SK-N-MC (cell line): ENCODE results near the gene PPP6R3.
A peak's percentile ranks its signal among the peaks of the same experiment; 100 is the strongest.
"Not testable (repeated sequence)": the region's sequence is repeated elsewhere in the genome, so short reads cannot be mapped to it uniquely, and the experiment has no call there.

Source experiments
- DNase-seq: peaks from one replicate; pipeline ENCODE4 v3.0.0-alpha.2; 2011; ENCODE audit warnings: low read depth, low spot score
- H3K27ac ChIP-seq: fragments of 200-600 bp; sonication (generic); 2 replicates; pipeline ENCODE4 v1.5.1; 2016; ENCODE audit warnings: mixed run types
- H3K36me3 ChIP-seq: fragments of 200-600 bp; sonication (generic); 2 replicates; pipeline ENCODE4 v1.6.1; 2017; ENCODE audit warnings: antibody characterized with exemption, low read length, mixed read lengths; ENCODE audit not compliant: insufficient read depth
- H3K4me3 ChIP-seq: fragments of 200-600 bp; sonication (generic); 2 replicates; pipeline ENCODE4 v1.5.1; 2016
- H3K9ac ChIP-seq: fragments of 200-600 bp; sonication (generic); 2 replicates; pipeline ENCODE4 v1.8.0; 2017; ENCODE audit warnings: mixed run types, mixed read lengths; ENCODE audit not compliant: insufficient read length
- H3K9me3 ChIP-seq: fragments of 200-600 bp; sonication (generic); 2 replicates; pipeline ENCODE4 v1.6.1; 2017; ENCODE audit warnings: low read depth, mild to moderate bottlenecking, antibody characterized with exemption, low read length, moderate library complexity, mixed read lengths
- EZH2 ChIP-seq: fragments of 200-600 bp; sonication (generic); IDR thresholded peaks from one replicate; pipeline ENCODE4 v1.6.1; 2017; ENCODE audit warnings: antibody characterized with exemption
- FOXP2 ChIP-seq: optimal IDR thresholded peaks from 2 replicates; pipeline ENCODE3; 2011; ENCODE audit warnings: mild to moderate bottlenecking, moderate library complexity; ENCODE audit not compliant: insufficient read depth; ENCODE audit errors: extremely low read length, control extremely low read depth
- POLR2AphosphoS5 ChIP-seq: IDR thresholded peaks from 2 replicates; pipeline ENCODE4 v1.6.1; 2012; ENCODE audit warnings: mild to moderate bottlenecking, low read depth, low read length, borderline replicate concordance

Gene PPP6R3

GRCh38 chr11:68431984-68432645 lies 28.4 kb upstream of the PPP6R3 start:
- no peak overlapping the region for H3K27ac ChIP-seq
- no peak for TF ChIP-seq EZH2
- TF ChIP-seq FOXP2: no peak
- no peak for TF ChIP-seq POLR2AphosphoS5
- H3K9ac ChIP-seq: no peak overlapping the region
- H3K36me3 ChIP-seq: peaks cover 37% of the 10 kb centered on the region
- H3K4me3 ChIP-seq: no peak overlapping the region
- peaks cover 5% of the 10 kb centered on the region; the same call in 1 of the 2 replicates for H3K9me3 ChIP-seq
- DNase-seq: no peak

GRCh38 chr11:68432874-68433273 lies 27.7 kb upstream of the PPP6R3 start:
- Histone ChIP-seq H3K9me3 (peaks cover 5% of the 10 kb centered on the region; the same call in 1 of the 2 replicates), H3K27ac (no peak overlapping the region), H3K36me3 (peaks cover 37% of the 10 kb centered on the region), H3K4me3 (no peak overlapping the region), H3K9ac (no peak overlapping the region)
- DNase-seq: no peak
- TF ChIP-seq FOXP2 (no peak), EZH2 (no peak), POLR2AphosphoS5 (no peak)

GRCh38 chr11:68433541-68433940 lies 27.0 kb upstream of the PPP6R3 start:
- Histone ChIP-seq H3K4me3 (no peak overlapping the region), H3K9me3 (peaks cover 5% of the 10 kb centered on the region; the same call in 1 of the 2 replicates), H3K9ac (no peak overlapping the region), H3K27ac (no peak overlapping the region), H3K36me3 (peaks cover 34% of the 10 kb centered on the region)
- DNase-seq: no peak
- no peak for TF ChIP-seq FOXP2
- no peak for TF ChIP-seq EZH2
- no peak for TF ChIP-seq POLR2AphosphoS5

GRCh38 chr11:68434159-68434558 lies 26.4 kb upstream of the PPP6R3 start:
- not testable (repeated sequence) for DNase-seq, H3K27ac ChIP-seq, H3K4me3 ChIP-seq, H3K9ac ChIP-seq, H3K9me3 ChIP-seq
- H3K36me3 ChIP-seq: peaks cover 35% of the 10 kb centered on the region

- TF ChIP-seq POLR2AphosphoS5: no peak
- no peak for TF ChIP-seq FOXP2
- TF ChIP-seq EZH2: no peak
- no peaks in the 10 kb centered on the region for H3K9me3 ChIP-seq
- H3K4me3 ChIP-seq: no peak overlapping the region
- H3K9ac ChIP-seq: no peak overlapping the region
- peaks cover 21% of the 10 kb centered on the region for H3K36me3 ChIP-seq
- DNase-seq: no peak
- no peak overlapping the region for H3K27ac ChIP-seq
Measured at GRCh38 chr11:68436162-68436888, 24.2 kb upstream of the PPP6R3 start.

- Histone ChIP-seq H3K9ac (no peak overlapping the region), H3K9me3 (no peaks in the 10 kb centered on the region), H3K27ac (0 out of 2 replicates have a peak overlapping the region, but pooled peaks have one; percentile 31), H3K4me3 (no peak overlapping the region), H3K36me3 (peaks cover 21% of the 10 kb centered on the region)
- TF ChIP-seq FOXP2: no peak
- TF ChIP-seq POLR2AphosphoS5: no peak
- TF ChIP-seq EZH2: no peak
- DNase-seq: no peak
Measured at GRCh38 chr11:68436985-68437926, 23.3 kb upstream of the PPP6R3 start.

GRCh38 chr11:68437927-68438657 lies 22.5 kb upstream of the PPP6R3 start:
- H3K4me3 ChIP-seq: no peak overlapping the region
- H3K9me3 ChIP-seq: no peaks in the 10 kb centered on the region
- peaks cover 25% of the 10 kb centered on the region for H3K36me3 ChIP-seq
- DNase-seq: no peak
- TF ChIP-seq POLR2AphosphoS5 (no peak), EZH2 (no peak), FOXP2 (no peak)
- H3K27ac ChIP-seq: no peak overlapping the region
- H3K9ac ChIP-seq: no peak overlapping the region
